Activated CD4-positive, alpha-beta T cell treated with anti-CD3 and anti-CD28 coated beads, Interleukin-2, amount 50 U/mL, for 1 hour (primary cell): Measurements from ENCODE around the gene UBE2N.

ENCODE experiments used
- DNase-seq: peaks from one replicate; pipeline ENCODE4 v3.0.0-alpha.2; 2020

The UBE2N gene

DNA sequence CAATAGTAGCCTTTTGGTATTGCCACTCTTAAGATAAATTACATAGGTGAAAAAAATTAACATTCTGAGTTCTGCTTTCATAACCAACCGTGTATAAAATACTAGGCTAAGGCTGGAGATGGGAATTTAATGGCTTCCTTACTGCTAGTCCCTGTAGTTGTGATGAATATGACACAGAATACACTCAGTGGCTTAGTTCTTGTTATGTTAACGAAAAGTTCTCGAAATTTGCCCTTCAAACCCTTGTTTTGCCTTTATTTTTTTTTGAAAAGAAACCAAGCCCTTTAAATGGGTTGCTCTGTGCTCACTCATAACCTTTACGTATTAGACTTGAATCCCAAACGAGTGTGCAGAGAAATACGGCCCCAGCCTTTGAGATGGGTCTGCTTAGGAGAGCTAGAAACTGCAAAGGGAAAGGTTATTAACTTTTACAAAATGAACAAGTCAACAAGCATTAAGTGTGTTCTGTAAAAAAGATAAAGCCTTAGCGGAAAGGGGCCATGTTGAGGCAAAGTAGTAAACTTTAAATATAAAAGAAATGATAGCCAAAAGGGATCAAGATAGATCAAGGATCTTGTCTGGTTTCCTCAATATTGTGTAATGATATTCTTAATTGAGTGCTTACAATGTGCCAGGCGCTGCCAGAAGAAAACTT is 62.3 kb downstream of the UBE2N start:
- no peak for DNase-seq

DNA sequence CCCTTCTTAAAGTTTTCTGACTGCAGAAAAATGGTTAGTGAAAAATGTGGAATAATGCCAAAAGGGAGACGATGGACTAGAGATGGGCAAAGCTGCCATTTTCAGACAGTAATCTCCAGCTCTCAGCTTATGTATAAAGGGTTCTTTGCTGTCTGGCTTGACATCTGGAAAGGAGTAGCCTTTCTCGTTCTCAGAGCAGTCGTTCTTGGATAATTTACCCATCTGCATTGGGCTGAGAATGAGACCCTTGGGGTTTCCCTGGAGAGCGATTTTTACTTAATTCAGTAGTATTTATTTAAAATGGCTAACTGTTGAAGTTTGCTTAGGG is 62.8 kb downstream of the UBE2N start:
- DNase-seq, result no peak

DNA sequence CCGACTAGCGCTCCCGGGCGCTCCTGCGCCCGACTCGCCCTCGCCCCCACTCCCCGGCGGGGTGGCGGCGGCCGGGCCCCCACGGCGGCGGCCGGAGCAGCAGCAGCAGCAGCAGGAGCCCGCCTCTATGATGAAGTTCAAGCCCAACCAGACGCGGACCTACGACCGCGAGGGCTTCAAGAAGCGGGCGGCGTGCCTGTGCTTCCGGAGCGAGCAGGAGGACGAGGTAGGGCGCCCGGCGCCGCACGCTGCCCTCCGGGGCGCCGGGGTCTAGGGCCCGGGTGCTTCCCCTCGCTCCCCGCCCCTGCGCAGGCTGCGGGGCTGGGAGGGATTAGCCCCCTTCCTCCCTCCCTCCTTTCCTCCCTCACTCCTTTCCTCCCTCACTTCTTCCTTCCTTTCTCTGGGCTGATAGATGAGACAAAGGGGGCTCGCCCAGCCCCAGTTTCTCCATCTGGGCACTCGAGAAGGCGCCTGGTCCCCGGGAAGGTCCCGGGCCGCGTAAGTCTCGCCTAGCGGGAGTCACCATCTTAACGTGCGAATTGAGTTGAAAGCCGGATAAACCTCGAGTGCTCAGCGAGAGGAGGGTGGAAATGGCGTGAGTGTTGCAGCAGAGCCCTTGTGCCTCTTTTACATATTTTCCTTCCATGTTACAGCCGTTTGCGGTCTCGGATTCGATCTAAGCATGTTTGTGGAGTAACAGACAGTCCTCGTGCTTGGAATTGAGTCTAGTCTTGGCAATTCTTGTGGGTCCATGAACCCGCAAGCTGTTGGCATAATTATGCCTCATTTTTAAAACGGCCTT is 63.4 kb downstream of the UBE2N start:
- DNase-seq, result peak; percentile 53

DNA sequence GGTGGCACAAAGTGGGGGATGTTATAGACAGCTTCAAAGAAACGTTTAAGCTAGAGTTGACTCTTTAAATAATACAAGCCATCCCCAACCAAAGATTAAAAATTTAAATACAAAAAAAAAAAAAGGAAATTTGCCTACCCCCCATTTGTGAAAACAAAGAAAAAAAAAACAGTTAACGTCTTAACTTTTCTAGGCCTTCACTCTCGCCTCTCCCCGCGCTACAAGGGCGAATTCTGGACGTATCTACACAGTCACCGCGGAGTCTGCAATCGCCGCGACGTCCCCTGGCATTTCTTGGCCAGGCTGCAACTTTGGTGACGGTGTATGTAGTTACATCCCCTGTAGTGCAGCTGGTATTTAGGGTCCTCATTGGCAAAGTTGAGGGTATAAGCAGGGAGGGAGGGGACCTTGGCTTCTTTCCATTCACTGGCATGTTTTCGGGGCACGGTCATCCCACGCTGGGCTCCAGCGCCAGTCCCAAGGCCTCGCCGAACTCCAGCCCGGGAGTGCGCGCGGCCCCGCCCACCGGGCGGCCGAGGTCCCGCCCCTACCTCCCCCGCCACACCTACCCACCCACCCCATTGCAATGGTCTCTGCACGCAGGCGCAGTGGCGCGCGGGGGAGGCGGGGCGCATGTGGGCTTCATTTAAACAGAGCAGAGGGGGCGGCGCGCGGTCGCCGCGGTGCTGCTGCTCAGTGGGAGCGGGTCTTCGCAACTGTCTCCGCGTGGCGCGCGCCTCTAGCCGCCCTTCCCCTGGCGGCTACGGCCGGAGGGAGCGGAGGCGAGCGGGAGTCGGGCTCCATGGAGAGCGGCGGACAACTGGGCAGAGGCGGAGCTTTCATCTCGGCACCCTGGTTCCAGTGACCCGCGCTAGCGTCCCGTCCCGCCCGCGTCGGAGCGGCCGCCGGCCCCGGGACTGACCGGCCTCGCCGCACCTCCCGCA is 64.2 kb downstream of the UBE2N start, which contains the start of gene NUDT4:
Gene NUDT4 (plus strand): TSS at position 674 of the 944 bp plus-strand sequence. CDS start 398 bp downstream, outside the sequence.
- peak; percentile 97 for DNase-seq

DNA sequence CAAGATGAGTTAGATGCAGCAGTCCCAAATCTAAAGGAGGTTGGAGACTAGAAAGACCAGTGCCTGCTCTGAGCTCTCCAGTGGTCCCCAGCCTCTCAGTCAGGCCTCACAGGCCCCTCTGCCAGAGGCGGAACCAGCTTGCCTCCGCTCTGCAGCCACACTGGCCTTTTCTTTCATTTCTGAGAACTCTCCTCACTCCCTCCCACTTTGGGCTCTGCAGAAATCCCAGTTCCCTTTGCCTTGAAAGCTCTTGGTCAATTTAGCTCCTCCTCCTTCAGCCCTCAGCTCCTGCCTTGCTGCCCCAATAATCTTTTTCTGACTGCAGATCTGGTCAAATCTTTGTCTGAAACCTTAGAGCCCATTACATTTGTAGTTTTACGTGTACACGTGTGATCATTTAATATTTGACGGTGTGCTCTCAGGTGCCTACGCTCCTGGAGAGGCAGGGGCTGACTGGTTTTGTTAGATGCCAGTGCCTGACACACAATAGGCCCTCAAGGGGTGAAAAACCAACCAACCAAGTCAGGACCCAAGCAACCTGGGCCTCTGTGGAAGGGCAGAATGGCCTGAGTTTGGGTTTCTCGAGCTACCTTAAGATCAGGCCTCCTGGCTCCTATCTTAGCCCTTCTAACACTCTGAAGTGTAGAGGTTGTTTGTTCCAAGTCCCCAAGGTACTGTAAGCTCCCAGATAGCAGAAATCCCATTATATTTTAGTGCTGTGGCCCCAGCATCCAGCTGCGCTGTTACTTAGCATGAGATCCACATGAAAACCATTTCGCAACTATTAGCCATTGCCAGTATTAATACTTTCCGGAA is 65.1 kb downstream of the UBE2N start:
- no peak for DNase-seq

DNA sequence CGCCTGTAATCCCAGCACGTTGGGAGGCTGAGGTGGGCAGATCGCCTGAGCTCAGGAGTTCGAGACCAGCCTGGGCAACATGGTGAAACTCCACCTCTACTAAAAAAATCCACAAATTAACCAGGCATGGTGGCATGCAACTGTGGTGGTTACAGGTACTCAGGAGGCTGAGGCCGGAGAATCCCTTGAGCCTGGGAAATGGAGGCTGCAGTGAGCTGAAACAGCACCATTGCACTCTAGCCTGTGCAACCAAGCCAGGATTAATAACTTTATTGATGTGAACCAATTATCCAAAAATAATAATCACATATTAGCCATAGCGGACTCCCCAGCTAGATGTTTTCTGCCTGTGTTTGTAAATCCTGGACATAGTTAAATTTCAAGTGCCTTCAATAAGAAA is 65.8 kb downstream of the UBE2N start:
- DNase-seq, result no peak

DNA sequence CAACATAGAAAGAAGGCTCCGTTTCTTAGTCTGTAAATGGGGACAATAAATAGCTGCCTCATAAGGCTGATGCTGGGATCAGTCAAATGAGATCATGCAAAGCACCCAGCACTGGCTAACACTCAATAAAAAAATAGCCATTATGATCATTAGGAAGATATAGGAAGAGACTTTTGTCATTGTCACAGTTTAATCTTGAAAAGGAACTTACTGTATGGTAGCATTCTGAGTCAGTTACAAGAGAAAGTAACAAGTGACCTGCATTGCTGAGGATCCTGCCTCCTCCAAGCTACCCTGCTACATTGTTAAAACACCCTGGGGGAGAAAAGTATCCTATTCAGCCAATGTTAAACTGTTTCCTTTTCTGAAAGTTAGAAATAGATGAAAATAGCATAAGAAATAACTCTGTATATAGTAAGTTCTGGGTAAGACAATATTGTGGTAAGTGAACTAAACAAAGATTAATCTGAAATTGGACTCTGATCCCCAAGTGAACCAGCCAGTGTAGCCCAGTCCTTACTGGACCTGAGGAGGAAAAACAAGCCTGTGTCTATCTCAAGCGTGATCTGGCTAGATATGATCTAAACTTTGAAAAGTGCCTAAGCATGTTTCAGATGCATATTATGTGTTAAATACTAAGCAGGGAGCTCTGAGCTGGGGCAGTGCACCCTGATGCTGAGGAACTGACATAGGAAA is 67.6 kb downstream of the UBE2N start:
- DNase-seq, result no peak

DNA sequence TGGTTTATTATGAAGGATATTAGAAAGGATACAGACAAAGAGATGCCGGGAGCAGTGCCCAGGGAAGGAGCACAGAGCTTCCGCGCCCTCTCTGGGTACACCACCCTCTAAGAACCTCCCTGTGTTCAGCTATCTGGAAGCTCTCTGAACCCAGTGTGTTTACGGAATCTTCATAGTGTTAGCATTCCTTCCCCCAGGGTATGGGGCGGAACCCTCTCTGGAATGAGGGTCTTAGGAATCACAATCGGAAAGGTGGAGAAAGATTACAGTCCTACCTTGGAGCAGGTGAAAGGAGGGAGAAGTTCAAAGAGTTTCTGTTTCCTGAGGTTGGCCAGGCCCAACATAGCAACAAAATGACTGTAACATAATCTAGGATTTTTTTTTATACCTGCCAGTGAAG is 70.8 kb downstream of the UBE2N start:
- no peak for DNase-seq

DNA sequence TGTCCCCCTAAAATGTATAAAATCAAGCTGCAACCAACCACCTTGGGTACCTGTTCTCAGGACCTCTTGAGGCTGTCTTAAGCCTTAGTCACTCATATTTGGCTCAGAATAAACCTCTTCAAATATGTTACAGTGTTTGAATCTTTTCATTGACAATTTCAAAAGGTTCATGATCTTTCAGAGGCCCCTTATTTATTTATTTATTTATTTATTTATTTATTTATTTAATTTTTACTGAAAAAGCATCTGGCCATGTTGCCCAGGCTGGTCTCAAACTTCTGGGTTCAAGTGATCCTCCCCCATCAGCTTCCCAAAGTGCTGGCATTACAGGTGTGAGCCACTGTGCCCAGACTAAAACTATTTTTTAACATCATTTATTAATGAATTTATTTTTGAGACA is 72.2 kb downstream of the UBE2N start:
- no peak for DNase-seq

DNA sequence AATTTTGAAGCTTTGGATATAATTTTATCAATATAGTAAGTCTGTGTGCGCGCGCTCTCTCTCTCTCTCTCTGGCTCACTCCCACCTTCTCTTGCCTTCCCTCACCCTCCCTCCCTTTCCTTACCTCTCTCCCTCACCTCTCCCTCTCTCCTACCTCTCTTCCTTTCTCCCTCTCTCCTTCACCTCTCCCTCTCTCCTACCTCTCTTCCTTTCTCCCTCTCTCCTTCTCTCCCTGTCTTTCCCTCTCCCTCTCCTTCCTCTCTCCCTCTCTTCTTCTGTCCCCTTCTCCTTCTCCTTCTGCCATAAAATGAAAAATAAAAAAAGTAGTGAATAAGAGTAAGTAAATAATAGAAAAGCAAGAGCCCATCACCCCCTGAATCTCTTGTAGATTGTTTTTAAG is 73.0 kb downstream of the UBE2N start:
- no peak for DNase-seq

DNA sequence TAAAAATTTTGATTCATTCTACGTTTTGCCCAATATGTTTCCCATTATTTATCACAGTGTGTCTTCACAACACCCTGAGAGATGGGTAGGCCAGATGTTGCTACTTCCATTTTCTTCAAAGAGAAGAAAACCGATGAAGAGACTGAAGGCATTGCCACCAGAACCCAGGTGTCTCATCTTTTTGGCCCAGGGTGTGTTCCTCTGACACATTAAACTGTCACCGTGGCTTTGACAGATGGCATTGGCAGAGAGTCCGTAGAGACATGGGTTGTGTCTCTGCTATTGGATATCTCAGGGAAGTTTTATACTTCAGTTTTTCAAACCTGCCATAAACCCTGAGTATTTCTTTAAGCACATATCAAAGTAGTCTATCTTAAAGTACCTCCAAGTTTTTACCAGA is 75.3 kb downstream of the UBE2N start:
- DNase-seq, result no peak

DNA sequence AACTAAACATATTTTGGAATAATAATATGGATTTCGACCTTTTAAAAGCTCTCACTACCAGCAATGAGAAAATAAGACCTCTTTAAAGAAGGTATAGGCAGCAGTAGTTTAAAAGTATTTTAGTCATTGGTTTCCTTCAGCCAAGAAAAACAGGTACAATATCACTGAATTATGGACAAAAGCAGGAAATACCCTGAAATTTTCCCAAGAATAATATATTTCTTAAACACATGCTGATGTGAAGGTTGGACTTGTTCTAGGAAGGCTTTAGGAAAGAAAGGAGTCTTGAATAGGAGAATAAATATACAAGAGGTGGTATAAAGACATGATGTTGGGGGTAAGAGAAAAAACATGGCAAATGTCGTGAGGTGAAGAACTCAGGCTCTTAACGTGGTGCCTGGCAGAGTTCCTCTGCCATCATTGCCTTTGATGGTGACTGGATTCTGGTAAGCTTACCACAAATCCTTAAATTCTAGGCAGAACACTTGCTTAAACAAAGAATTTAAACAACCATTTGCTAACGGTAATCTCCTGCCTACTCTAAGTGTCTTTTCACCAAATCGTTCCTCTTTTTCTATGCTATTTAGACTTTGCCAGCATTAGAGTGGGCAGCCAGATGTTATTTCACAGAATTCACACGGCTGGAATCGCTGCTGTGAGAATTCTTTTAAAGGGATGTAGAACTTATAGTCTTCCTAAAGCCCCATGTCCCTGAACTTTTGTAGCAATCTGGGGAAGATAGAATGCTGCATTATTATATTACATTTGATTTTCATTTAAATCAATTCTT is 75.9 kb downstream of the UBE2N start:
- DNase-seq, result no peak

DNA sequence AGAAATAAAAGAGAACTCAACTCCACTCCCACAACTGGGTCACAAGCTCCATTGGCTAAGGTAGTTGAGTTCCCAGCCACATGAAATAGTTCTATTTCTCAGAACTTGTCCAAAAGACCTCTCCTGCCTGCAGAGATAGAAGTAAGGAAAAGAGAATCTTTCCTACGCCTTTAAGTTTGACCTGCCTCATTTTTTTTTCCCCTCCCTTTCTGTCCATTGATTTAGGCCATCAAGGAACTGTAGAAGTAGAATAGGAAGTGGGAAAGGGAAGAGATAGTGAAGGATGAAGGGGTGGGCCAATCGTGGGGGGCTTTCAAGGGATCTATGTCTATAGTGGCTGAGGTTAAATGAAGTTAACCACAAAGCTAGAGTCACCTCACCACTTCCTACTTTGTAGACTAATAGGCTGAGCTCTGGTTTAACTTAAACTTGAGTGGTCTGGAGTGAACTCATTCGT is 77.9 kb downstream of the UBE2N start:
- DNase-seq, result no peak

DNA sequence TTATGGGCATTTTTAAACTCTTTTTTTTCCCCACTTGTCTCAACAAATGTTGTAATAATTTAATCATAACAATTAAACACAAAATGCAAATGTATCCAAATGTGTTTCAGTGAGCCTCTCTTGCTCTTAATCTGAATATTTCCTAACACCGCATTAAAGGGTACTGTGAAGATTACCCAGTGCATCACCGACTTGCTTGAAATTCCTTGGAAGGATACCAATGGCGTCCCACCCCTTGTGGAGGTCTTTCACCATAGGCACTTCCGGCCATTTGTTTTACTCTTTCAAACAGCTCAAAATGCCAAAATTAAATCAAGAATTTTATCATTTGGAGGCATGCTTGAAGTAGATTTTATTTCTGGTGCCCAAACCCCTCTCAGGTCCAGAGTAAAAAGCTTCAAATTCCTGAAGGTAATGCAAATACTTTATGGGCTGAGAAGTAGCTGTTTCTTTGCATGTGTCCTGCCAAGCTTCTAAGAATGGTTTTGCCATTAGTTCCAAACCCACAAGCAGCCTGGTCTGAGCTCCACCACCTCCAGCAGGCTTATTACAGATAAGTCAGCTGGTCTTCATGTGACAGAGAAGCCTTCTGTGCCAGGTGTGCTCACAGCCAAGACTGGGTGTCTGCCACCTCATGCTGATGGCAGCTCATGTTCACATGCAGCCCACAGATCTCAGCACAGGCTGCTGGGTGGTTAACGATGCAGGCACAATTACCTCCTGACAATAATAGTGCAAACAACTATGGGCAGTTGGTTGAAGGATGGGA is 80.4 kb downstream of the UBE2N start:
- no peak for DNase-seq

DNA sequence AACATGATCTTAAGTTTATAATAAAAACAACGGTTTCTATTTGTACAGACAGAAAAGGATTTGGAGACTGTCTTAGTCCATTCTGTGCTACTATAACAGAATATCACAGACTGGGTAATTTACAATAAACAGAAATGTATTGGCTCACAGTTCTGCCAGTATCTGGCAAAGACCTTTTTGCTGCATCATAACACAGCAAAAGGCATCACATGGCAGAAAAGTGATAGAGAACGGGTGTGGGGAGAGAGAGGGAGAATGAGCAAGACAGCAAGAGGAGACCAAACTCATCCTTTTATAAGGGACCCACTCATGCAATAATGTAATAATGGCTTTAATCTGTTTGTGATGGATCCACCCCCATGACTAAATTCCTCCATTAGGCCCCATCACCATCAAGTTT is 81.1 kb downstream of the UBE2N start:
- no peak for DNase-seq

DNA sequence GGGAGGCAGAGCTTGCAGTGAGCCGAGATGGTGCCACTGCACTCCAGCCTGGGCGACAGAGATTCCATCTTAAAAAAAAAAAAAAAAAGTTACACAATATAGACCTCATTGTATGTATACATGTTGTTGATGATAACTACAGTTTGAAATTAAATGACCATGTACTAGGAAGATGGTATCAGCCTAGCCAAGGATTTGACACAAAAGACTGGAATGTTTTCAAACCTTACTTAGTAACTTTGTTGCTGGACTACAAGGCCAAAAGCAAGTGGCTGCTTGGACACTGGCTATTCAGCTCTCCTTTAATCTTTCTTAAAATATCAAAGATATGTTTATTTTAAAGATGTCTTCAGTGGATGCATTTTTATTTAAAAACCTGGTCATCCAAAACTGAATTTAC is 82.9 kb downstream of the UBE2N start:
- DNase-seq, result no peak

DNA sequence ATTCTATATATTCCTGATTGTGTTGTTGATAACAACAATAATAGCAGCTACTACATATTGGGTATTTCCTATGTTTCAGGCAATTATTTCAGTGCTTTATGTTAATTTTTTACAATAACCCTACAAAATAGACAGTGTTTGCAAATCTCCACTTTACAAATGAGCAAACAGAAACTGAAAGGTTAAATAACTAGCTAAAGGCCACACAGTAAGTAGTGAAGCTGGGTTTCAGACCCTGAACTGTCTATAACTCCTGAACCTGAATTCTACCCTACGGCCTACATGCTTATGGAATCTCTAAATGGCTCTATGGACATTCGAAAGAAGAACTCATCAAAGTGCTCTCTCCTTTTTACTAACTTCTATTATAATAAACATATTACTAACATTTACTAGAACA is 83.7 kb downstream of the UBE2N start:
- no peak for DNase-seq

DNA sequence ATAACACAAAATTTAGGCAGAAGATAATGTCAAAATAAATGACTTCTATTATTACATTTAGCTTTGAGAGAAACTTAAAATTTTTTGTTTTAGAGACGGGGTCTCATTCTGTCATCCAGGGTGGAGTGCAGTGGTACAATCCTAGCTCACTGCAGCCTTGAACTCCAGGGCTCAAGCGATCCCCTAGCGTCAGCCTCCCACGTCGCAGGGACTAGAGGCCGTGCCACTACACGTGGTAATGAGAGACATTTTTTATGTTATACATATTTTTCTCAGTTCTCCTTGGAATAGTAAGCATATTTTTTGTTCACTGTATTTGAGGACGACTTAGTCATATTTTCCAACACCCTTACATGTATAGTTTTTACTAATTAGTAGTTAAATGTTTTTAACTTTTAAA is 85.5 kb downstream of the UBE2N start:
- no peak for DNase-seq
